ENCODE results near the gene MOXD1.

MOXD1 gene

GRCh38 chr6:132399376-132400074 is 1.8 kb downstream of the MOXD1 start:
- no peak for DNase-seq

GRCh38 chr6:132395015-132395597 is 6.2 kb downstream of the MOXD1 start:
- DNase-seq: no peak

- DNase-seq: no peak
These were observed 8.5 kb downstream of the MOXD1 start for GRCh38 chr6:132392792-132393191.

- DNase-seq: no peak
These were observed 9.0 kb downstream of the MOXD1 start for GRCh38 chr6:132392270-132392646.

GRCh38 chr6:132391391-132392269 is 9.6 kb downstream of the MOXD1 start:
- DNase-seq: no peak

GRCh38 chr6:132390451-132390850 is 10.8 kb downstream of the MOXD1 start:
- DNase-seq: no peak

GRCh38 chr6:132390017-132390416 is 11.3 kb downstream of the MOXD1 start:
- no peak for DNase-seq

GRCh38 chr6:132388291-132388690 is 13.0 kb downstream of the MOXD1 start:
- no peak for DNase-seq

GRCh38 chr6:132382630-132383175 is 18.6 kb downstream of the MOXD1 start:
- DNase-seq: no peak

GRCh38 chr6:132381381-132381780 is 19.9 kb downstream of the MOXD1 start:
- DNase-seq: no peak

GRCh38 chr6:132380358-132381029 is 20.8 kb downstream of the MOXD1 start:
- no peak for DNase-seq

GRCh38 chr6:132369526-132369925 is 31.7 kb downstream of the MOXD1 start:
- DNase-seq: no peak

- no peak for DNase-seq
These were observed 32.3 kb downstream of the MOXD1 start for GRCh38 chr6:132368916-132369481.

GRCh38 chr6:132365281-132365907 is 35.9 kb downstream of the MOXD1 start:
- DNase-seq: no peak

- DNase-seq: no peak
These were observed 36.8 kb downstream of the MOXD1 start for GRCh38 chr6:132364306-132365074.

- no peak for DNase-seq
These were observed 38.7 kb downstream of the MOXD1 start for GRCh38 chr6:132362442-132363185.

GRCh38 chr6:132361101-132361500 is 40.2 kb downstream of the MOXD1 start:
- DNase-seq: no peak

- no peak for DNase-seq
These were observed 41.4 kb downstream of the MOXD1 start for GRCh38 chr6:132359886-132360285.

- no peak for DNase-seq
These were observed 44.2 kb downstream of the MOXD1 start for GRCh38 chr6:132357120-132357519.

- no peak for DNase-seq
These were observed 46.6 kb downstream of the MOXD1 start for GRCh38 chr6:132354517-132355167.
